ENCODE measurements around the gene TOR4A. TPM values are rescaled to one million over a fixed set of nuclear protein-coding genes. Genes with fewer than 3 reads are reported as not detected.

Gene TOR4A
- total RNA-seq, 2 donors from 2014 or later: 14.2 to 18.9 TPM

DNA sequence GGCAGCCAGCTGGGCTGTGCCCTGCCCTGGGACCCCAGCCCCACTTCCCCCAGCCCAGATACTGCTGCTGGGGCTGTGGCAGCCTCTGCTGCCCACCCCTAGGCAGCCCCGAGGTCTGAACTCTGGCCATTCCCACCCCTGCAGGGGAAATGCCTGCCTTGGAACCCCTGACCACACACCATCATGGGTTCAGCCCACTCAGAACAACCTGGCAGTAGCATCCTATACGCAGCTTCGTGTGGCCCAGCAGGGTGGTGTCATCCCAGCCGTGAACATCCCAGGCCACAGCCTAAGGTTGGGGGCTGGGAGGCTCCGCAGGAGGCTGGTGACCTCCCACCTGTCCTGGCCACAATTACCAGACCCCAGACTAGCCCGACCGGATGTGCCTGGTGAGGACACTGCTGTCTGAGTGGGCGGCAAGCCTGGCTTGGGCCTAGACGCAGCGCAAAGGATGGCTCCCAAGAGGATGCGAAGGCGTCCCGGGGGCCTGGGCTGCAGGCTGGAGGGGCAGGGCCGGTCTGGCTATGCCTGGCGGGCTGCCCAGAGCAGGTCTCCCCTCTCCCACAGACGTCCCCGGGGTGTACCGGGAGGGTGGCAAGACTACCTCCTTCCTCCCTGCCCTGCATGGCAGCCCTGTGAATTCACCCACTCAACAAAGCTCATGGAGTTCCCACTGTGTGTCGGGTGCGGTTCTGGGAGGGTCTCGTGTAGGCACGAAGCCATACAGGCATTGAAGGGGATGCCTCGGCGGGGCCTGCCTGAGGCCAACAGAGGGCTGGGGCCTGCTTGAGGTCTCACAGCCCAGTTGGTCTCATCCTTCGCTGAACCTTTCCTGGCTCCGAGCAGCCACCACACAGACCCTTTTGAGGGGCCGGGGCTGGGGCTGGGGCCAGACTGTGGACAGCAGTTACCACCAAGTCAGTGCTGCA lies 48.3 kb upstream of the TOR4A start:
- H3K36me3 ChIP-seq (ENCODE audit: control insufficient read depth, insufficient read depth, low read length): no peaks in the 10 kb centered on the region
- H3K9me3 ChIP-seq (ENCODE audit: control insufficient read depth, low read length): no peaks in the 10 kb centered on the region
- H3K36me3 Mint-ChIP-seq (ENCODE audit: low read depth): no peaks in the 10 kb centered on the region
- DNase-seq: no peak
- H3K4me1 ChIP-seq (ENCODE audit: control insufficient read depth, insufficient read depth, low read length): no peaks in the 10 kb centered on the region
- WGBS, 2 experiments (ENCODE audit: insufficient coverage in 1 of 2, insufficient read length in 1 of 2): 92 to 93% methylated on average over 15 to 27 of the region's 27 CpGs
- no peaks in the 10 kb centered on the region for H3K27me3 Mint-ChIP-seq (ENCODE audit: insufficient read depth)
- H3K27ac Mint-ChIP-seq: no peak overlapping the region
- no peak overlapping the region for H3K4me3 Mint-ChIP-seq
- H3K27me3 ChIP-seq (ENCODE audit: control insufficient read depth, insufficient read depth, low read length, poor library complexity, severe bottlenecking): no peaks in the 10 kb centered on the region
- H3K9me3 Mint-ChIP-seq: no peaks in the 10 kb centered on the region
- no peak overlapping the region for H3K9ac ChIP-seq (ENCODE audit: extremely low read depth, low read length, poor library complexity, severe bottlenecking)
- TF ChIP-seq, protein P1, sequence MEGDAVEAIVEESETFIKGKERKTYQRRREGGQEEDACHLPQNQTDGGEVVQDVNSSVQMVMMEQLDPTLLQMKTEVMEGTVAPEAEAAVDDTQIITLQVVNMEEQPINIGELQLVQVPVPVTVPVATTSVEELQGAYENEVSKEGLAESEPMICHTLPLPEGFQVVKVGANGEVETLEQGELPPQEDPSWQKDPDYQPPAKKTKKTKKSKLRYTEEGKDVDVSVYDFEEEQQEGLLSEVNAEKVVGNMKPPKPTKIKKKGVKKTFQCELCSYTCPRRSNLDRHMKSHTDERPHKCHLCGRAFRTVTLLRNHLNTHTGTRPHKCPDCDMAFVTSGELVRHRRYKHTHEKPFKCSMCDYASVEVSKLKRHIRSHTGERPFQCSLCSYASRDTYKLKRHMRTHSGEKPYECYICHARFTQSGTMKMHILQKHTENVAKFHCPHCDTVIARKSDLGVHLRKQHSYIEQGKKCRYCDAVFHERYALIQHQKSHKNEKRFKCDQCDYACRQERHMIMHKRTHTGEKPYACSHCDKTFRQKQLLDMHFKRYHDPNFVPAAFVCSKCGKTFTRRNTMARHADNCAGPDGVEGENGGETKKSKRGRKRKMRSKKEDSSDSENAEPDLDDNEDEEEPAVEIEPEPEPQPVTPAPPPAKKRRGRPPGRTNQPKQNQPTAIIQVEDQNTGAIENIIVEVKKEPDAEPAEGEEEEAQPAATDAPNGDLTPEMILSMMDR (conservative IDR thresholded peaks at IDR 0.05): no peak
- H3K4me3 ChIP-seq (ENCODE audit: low read length): no peak overlapping the region
- H3K4me1 Mint-ChIP-seq: peaks cover 2% of the 10 kb centered on the region
- H3K27ac ChIP-seq (ENCODE audit: low read depth, low read length): no peak overlapping the region

DNA sequence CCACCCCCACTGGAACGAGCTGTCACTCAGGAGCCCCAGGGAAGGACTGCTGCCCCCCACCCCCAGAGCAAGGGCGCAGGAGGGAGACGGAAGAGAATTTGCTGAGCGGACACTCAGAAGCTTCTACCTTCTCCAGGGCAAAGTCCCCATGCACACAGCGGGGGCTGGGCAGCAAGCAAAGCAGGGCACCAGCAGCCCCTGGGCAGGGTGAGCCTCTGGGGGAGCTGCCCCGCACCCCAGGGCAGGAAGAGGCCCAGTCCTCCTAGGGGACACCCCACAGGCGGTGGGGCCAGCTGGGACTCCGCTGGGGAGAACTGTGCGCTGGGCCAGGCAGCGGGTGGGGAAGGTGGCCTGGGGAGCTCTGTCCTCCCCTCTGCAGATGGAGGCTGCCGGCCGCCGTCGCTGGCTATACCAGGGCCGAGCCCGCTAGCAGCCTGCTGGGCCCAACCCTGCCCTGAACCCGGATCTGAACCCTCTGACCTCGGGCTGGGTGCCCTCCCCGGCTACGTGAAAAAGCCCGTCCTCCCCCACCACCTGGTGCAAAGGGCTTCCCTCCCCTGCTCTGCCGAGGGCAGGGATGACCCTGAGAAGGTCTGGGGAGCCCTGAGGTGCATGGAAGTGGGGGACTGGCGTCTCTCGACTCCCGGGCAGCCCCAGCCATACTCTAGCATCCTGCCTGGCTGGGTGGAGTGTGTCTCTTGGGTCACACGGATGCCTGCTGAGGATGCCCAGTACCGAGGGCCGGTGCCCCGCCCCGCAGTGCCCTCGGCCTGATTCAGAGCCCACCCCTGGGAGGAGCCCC lies 47.4 kb upstream of the TOR4A start:
- TF ChIP-seq, protein P1 (conservative IDR thresholded peaks at IDR 0.05): no peak

DNA sequence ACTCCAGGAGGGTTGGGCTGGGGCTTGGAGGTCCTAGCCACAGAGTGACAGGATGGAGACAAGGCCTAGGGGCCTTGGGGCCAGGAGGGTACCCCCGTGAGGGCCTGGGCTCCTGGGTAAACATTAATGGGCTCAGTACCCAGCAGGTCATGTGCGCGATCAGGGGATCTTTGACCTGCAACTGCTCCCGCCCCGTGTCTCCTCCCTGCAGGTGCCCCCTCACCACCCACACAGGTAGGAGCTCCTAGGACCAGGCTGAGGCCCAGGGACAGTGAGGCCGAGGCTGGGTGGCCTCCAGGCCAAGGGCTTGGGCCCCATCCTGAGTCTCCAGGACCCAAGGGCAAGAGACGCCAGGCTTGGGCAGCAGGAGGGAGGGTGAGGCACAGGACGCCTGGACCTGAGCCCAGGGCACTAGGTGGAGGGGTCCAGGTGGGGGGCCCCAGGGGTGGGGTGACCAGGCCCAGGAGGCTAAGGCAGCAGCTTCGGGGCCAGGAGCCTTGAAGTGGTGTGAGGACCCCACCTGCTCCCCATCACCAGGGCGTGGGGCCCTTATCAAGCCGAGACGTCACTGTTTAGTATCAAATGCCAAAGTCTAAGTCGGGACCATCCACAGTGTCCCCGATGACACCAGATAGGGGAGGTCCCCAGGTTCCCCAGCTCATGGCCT lies 46.7 kb upstream of the TOR4A start, which contains the start of gene SLC34A3:
Gene SLC34A3 (plus strand): TSS at position 197 of the 667 bp plus-strand sequence. CDS start 802 bp downstream, outside the sequence.
- no peaks in the 10 kb centered on the region for H3K27me3 Mint-ChIP-seq (ENCODE audit: insufficient read depth)
- Histone ChIP-seq H3K4me1 (ENCODE audit: control insufficient read depth, insufficient read depth, low read length) (no peaks in the 10 kb centered on the region), H3K27ac (ENCODE audit: low read depth, low read length) (no peak within 1 kb of the TSS), H3K9ac (ENCODE audit: extremely low read depth, low read length, poor library complexity, severe bottlenecking) (no peak within 1 kb of the TSS), H3K36me3 (ENCODE audit: control insufficient read depth, insufficient read depth, low read length) (no peaks in the 10 kb centered on the region), H3K9me3 (ENCODE audit: control insufficient read depth, low read length) (no peaks in the 10 kb centered on the region), H3K4me3 (ENCODE audit: low read length) (no peak within 1 kb of the TSS), H3K27me3 (ENCODE audit: control insufficient read depth, insufficient read depth, low read length, poor library complexity, severe bottlenecking) (no peaks in the 10 kb centered on the region)
- H3K27ac Mint-ChIP-seq: no peak within 1 kb of the TSS
- 87 to 94% methylated on average over 8 to 14 of the region's 14 CpGs for WGBS, 2 experiments (ENCODE audit: insufficient coverage in 1 of 2, insufficient read length in 1 of 2)
- no peak for DNase-seq
- H3K4me3 Mint-ChIP-seq: no peak within 1 kb of the TSS
- H3K36me3 Mint-ChIP-seq (ENCODE audit: low read depth): no peaks in the 10 kb centered on the region
- H3K4me1 Mint-ChIP-seq: peaks cover 6% of the 10 kb centered on the region
- H3K9me3 Mint-ChIP-seq: no peaks in the 10 kb centered on the region
- TF ChIP-seq, protein P1 (conservative IDR thresholded peaks at IDR 0.05): no peak

More for the DNA sequence above, 47.4 kb upstream of the TOR4A start:
- Mint-ChIP-seq H3K27ac (no peak overlapping the region), H3K27me3 (ENCODE audit: insufficient read depth) (no peaks in the 10 kb centered on the region), H3K4me1 (peaks cover 2% of the 10 kb centered on the region), H3K36me3 (ENCODE audit: low read depth) (no peaks in the 10 kb centered on the region), H3K4me3 (no peak overlapping the region), H3K9me3 (no peaks in the 10 kb centered on the region)
- Histone ChIP-seq H3K27ac (ENCODE audit: low read depth, low read length) (no peak overlapping the region), H3K36me3 (ENCODE audit: control insufficient read depth, insufficient read depth, low read length) (no peaks in the 10 kb centered on the region), H3K4me1 (ENCODE audit: control insufficient read depth, insufficient read depth, low read length) (no peaks in the 10 kb centered on the region), H3K9me3 (ENCODE audit: control insufficient read depth, low read length) (no peaks in the 10 kb centered on the region), H3K9ac (ENCODE audit: extremely low read depth, low read length, poor library complexity, severe bottlenecking) (no peak overlapping the region), H3K27me3 (ENCODE audit: control insufficient read depth, insufficient read depth, low read length, poor library complexity, severe bottlenecking) (no peaks in the 10 kb centered on the region), H3K4me3 (ENCODE audit: low read length) (no peak overlapping the region)
- 85 to 88% methylated on average over 16 to 31 of the region's 31 CpGs for WGBS, 2 experiments (ENCODE audit: insufficient coverage in 1 of 2, insufficient read length in 1 of 2)
- no peak for DNase-seq

Data from endodermal cell (in vitro differentiated cells).